Measurements from ENCODE around the gene KIAA0513. TPM values are rescaled to one million over a fixed set of nuclear protein-coding genes. Genes with fewer than 3 reads are reported as not detected.

Gene KIAA0513
- total RNA-seq, 1 experiment from 2014 or later = 7.8 TPM

- TF ChIP-seq, protein P1, sequence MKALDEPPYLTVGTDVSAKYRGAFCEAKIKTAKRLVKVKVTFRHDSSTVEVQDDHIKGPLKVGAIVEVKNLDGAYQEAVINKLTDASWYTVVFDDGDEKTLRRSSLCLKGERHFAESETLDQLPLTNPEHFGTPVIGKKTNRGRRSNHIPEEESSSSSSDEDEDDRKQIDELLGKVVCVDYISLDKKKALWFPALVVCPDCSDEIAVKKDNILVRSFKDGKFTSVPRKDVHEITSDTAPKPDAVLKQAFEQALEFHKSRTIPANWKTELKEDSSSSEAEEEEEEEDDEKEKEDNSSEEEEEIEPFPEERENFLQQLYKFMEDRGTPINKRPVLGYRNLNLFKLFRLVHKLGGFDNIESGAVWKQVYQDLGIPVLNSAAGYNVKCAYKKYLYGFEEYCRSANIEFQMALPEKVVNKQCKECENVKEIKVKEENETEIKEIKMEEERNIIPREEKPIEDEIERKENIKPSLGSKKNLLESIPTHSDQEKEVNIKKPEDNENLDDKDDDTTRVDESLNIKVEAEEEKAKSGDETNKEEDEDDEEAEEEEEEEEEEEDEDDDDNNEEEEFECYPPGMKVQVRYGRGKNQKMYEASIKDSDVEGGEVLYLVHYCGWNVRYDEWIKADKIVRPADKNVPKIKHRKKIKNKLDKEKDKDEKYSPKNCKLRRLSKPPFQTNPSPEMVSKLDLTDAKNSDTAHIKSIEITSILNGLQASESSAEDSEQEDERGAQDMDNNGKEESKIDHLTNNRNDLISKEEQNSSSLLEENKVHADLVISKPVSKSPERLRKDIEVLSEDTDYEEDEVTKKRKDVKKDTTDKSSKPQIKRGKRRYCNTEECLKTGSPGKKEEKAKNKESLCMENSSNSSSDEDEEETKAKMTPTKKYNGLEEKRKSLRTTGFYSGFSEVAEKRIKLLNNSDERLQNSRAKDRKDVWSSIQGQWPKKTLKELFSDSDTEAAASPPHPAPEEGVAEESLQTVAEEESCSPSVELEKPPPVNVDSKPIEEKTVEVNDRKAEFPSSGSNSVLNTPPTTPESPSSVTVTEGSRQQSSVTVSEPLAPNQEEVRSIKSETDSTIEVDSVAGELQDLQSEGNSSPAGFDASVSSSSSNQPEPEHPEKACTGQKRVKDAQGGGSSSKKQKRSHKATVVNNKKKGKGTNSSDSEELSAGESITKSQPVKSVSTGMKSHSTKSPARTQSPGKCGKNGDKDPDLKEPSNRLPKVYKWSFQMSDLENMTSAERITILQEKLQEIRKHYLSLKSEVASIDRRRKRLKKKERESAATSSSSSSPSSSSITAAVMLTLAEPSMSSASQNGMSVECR (CRISPR knock-in tag; IDR thresholded peaks at IDR 0.05; ENCODE audit: borderline replicate concordance) = no peak
- no peak for TF ChIP-seq GRHL2 (CRISPR knock-in tag; IDR thresholded peaks at IDR 0.05; ENCODE audit: insufficient replicate concordance, severe bottlenecking)
These were observed 42.2 kb upstream of the KIAA0513 start (continued) for GRCh38 chr16:84985079-84986065.

DNA sequence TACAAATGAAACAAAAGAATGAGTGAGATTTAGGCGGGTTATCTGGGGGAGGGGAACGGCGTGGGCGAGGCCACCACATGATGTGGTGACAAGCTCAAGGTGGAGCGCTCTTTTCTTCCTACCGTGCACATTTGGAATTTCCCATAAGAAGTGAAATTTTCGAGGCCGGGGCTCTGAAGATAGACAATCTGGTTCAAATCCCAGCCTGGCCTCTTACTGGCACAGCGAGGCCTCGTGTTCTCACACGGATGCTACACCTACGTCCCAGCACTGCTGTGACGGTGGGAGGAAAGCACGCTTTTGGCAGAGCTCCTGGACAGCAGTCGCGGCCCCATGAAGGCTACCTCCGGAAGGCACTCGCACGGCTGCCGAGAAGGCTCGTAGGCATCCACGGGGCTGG is 41.5 kb upstream of the KIAA0513 start:
- ATAC-seq (no peak), DNase-seq (ENCODE audit: low spot score) (no peak)
- Mint-ChIP-seq H3K27me3 (ENCODE audit: low read depth) (no peaks in the 10 kb centered on the region), H3K27ac (peak overlapping the region; percentile 86), H3K4me3 (no peak overlapping the region), H3K9me3 (no peaks in the 10 kb centered on the region), H3K4me1 (no peaks in the 10 kb centered on the region), H3K36me3 (peaks cover 52% of the 10 kb centered on the region)
- ChIA-PET CTCF (no interaction called here), POLR2A (interaction anchor here (0.7 kb wide), 1 partner anchor 111 kb away, joined by 3 read pairs; no protein-coding TSS in a partner anchor)
- TF ChIP-seq, protein P2, sequence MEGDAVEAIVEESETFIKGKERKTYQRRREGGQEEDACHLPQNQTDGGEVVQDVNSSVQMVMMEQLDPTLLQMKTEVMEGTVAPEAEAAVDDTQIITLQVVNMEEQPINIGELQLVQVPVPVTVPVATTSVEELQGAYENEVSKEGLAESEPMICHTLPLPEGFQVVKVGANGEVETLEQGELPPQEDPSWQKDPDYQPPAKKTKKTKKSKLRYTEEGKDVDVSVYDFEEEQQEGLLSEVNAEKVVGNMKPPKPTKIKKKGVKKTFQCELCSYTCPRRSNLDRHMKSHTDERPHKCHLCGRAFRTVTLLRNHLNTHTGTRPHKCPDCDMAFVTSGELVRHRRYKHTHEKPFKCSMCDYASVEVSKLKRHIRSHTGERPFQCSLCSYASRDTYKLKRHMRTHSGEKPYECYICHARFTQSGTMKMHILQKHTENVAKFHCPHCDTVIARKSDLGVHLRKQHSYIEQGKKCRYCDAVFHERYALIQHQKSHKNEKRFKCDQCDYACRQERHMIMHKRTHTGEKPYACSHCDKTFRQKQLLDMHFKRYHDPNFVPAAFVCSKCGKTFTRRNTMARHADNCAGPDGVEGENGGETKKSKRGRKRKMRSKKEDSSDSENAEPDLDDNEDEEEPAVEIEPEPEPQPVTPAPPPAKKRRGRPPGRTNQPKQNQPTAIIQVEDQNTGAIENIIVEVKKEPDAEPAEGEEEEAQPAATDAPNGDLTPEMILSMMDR (IDR thresholded peaks at IDR 0.05) = no peak
- TF ChIP-seq CBFB (CRISPR knock-in tag; IDR thresholded peaks at IDR 0.05; ENCODE audit: low read depth) (no peak), SMAD3 (CRISPR knock-in tag; IDR thresholded peaks at IDR 0.05; ENCODE audit: borderline replicate concordance) (no peak), HMGA2 (CRISPR knock-in tag; IDR thresholded peaks at IDR 0.05) (no peak)
- TF ChIP-seq, protein P3, sequence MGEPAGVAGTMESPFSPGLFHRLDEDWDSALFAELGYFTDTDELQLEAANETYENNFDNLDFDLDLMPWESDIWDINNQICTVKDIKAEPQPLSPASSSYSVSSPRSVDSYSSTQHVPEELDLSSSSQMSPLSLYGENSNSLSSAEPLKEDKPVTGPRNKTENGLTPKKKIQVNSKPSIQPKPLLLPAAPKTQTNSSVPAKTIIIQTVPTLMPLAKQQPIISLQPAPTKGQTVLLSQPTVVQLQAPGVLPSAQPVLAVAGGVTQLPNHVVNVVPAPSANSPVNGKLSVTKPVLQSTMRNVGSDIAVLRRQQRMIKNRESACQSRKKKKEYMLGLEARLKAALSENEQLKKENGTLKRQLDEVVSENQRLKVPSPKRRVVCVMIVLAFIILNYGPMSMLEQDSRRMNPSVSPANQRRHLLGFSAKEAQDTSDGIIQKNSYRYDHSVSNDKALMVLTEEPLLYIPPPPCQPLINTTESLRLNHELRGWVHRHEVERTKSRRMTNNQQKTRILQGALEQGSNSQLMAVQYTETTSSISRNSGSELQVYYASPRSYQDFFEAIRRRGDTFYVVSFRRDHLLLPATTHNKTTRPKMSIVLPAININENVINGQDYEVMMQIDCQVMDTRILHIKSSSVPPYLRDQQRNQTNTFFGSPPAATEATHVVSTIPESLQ (CRISPR knock-in tag; IDR thresholded peaks at IDR 0.05) = no peak
- TF ChIP-seq, protein P4, sequence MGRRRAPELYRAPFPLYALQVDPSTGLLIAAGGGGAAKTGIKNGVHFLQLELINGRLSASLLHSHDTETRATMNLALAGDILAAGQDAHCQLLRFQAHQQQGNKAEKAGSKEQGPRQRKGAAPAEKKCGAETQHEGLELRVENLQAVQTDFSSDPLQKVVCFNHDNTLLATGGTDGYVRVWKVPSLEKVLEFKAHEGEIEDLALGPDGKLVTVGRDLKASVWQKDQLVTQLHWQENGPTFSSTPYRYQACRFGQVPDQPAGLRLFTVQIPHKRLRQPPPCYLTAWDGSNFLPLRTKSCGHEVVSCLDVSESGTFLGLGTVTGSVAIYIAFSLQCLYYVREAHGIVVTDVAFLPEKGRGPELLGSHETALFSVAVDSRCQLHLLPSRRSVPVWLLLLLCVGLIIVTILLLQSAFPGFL (CRISPR knock-in tag; IDR thresholded peaks at IDR 0.05; ENCODE audit: borderline replicate concordance) = no peak
- TF ChIP-seq, protein P1 (CRISPR knock-in tag; IDR thresholded peaks at IDR 0.05; ENCODE audit: borderline replicate concordance) = no peak
- TF ChIP-seq, protein P5, sequence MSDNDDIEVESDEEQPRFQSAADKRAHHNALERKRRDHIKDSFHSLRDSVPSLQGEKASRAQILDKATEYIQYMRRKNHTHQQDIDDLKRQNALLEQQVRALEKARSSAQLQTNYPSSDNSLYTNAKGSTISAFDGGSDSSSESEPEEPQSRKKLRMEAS (CRISPR knock-in tag; IDR thresholded peaks at IDR 0.05) = no peak

Data from WTC11 (cell line).